ENCODE measurements around the gene OR52A1.
A peak's percentile ranks its signal among the peaks of the same experiment; 100 is the strongest.
"Not testable (repeated sequence)": the region's sequence is repeated elsewhere in the genome, so short reads cannot be mapped to it uniquely, and the experiment has no call there.

The OR52A1 gene

GRCh38 chr11:5154657-5155056 lies at the start of gene OR52A1:
Gene OR52A1 (minus strand): TSS chr11:5154757. CDS start chr11:5152369, 2,388 bp downstream.
- no peak for DNase-seq (ENCODE audit: low read depth)

GRCh38 chr11:5203366-5203765 lies 48.8 kb upstream of the OR52A1 start:
- peak; percentile 24 for DNase-seq (ENCODE audit: low read depth)

GRCh38 chr11:5200582-5200981 lies 46.0 kb upstream of the OR52A1 start, which contains the start of gene OR51V1:
Gene OR51V1 (minus strand): TSS chr11:5200682. CDS start chr11:5200682, 0 bp downstream.
- DNase-seq (ENCODE audit: low read depth) = no peak

DNA sequence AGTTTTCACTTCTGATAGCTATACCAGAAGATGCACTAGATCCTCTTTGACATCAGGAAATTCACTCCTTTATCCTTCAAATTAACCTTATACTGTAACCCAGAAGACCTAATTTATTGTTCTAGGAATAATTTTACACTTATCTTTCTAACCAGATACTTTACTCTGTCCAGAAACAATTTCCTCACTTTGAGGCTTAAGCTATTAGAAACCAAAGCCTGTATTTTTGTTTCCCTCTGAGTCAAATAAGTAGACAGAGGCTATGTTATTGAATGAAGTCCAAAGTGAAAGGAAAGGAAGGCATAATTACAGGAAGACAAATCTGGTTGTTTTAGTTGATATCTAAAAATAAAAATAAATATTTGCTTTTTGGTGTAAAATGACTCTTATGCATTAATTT lies 43.7 kb upstream of the OR52A1 start:
- no peak for DNase-seq (ENCODE audit: low read depth)

GRCh38 chr11:5197536-5197935 lies 43.0 kb upstream of the OR52A1 start:
- peak; percentile 38 for DNase-seq (ENCODE audit: low read depth)

DNA sequence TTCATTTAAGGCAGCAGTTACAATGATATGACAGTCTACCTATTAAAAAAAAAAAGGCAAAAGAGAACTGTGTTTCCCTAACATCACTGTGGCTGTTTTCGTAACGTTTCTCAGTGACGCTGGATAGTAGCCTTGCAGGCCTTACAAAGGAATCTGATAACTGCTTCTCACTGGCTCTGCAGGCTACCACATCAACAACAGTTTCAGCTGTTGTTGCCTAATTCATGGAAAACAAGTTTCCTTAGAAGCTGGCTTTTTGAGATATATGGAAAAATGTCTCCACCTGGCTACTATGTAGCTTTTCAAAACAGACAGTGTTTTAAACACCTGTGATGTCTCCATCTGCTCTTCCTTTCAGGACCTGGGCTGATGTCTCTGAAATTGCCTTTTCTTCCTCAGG lies 42.2 kb upstream of the OR52A1 start:
- DNase-seq (ENCODE audit: low read depth) = no peak

GRCh38 chr11:5196067-5196466 lies 41.5 kb upstream of the OR52A1 start:
- DNase-seq (ENCODE audit: low read depth) = no peak

DNA sequence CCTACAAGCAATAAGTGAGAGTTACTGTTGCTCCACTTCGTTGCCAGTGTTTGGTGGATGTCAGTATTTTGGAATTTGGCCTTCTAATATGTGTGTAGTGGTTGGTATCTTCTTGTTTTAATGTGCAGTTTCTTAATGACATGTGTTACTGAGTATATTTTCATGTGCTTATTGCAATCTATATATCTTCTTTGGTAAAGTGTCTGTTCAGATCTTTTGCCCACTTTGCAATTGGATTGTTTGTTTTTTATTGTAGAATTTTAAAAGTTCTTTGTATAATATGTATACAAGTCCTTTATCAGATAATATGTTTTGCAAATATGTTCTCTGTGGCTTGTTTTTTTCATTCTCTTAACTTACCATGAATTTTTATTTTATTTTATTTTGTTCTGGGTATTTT lies 38.2 kb upstream of the OR52A1 start:
- no peak for DNase-seq (ENCODE audit: low read depth)

DNA sequence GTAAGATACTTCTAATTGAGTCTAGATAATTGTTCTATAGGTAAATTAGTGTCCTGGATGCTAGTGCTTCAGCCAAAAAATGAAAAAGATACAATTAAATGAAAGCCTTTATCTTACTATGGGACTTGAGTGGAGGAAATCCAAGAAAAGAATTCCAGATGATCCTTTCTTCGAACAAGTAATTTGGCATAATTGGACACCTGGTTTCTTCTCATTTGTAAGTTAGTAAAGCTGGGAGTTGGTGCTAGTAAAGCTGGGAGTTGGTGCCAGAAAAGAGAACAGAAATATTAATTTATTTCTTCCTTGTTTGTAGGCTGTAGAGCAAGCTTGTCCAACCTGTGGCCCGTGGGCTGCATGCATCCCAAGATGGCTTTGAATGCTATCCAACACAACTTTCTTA lies 33.6 kb upstream of the OR52A1 start:
- DNase-seq (ENCODE audit: low read depth) = no peak

- DNase-seq (ENCODE audit: low read depth) = no peak
These were observed 23.7 kb upstream of the OR52A1 start for GRCh38 chr11:5178046-5178837.

DNA sequence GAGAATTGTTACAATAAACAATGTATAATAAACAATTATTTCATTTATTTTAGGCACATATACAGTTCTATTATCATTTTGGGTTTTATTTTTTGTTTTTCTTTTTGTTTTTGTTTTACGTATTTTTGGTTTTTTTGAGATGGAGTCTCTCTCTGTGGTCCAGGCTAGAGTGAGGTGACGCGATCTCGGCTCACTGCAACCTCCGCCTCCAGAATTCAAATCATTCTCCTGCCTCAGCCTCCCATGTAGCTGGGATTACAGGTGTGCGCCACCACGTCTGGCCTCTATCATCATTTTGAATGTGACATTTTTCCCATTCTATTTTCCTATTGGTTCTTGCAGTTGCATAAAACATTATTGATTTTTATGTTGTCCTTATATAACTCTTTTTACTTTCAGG lies 20.4 kb upstream of the OR52A1 start:
- DNase-seq (ENCODE audit: low read depth) = no peak

- no peak for DNase-seq (ENCODE audit: low read depth)
These were observed 17.3 kb upstream of the OR52A1 start for GRCh38 chr11:5171856-5172255.

DNA sequence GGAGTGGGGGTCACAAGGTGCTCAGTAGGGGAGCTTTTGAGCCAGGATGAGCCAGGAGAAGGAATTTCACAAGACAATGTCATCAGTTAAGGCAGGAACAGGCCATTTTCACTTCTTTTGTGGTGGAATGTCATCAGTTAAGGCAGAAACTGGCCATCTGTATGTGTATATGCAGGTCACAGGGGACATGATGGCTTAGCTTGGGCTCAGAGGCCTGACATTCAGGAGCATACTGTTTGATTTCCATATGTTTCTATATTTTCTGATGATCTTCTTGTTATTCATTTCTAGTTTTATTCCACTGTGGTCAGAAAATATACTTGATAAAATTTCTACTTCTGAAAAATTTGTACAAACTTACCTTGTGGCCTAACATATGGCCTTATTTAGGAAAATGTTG lies 11.3 kb upstream of the OR52A1 start:
- DNase-seq (ENCODE audit: low read depth) = not testable (repeated sequence)

- DNase-seq (ENCODE audit: low read depth) = not testable (repeated sequence)
These were observed 10.2 kb upstream of the OR52A1 start for GRCh38 chr11:5164807-5165206.

GRCh38 chr11:5161045-5161444 lies 6.5 kb upstream of the OR52A1 start:
- DNase-seq (ENCODE audit: low read depth) = not testable (repeated sequence)

- DNase-seq (ENCODE audit: low read depth) = not testable (repeated sequence)
These were observed 5.7 kb upstream of the OR52A1 start for GRCh38 chr11:5160217-5160616.

DNA sequence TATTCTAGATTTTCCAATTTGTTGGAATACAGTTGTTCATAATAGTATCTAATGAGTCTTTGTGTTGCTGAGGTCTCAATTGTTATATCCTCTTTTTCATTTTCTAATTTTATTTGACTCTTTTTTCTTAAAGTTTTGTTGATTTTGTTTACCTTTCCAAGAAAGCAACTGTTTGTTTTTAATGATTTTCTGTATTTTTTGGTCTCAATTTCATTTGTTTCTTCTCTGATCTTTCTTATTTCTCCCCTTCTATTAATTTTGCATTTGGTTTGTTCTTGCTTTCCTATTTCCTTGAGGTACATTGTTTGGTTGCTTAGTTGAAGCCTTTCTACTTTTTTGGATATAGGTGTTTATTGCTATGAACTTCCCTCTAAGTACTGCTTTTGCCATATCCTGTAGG lies 5.2 kb upstream of the OR52A1 start:
- no peak for DNase-seq (ENCODE audit: low read depth)

GRCh38 chr11:5153574-5154431 lies 754 bp downstream of the OR52A1 start:
- no peak for DNase-seq (ENCODE audit: low read depth)

- no peak for DNase-seq (ENCODE audit: low read depth)
These were observed 2.8 kb downstream of the OR52A1 start for GRCh38 chr11:5151713-5152153.

DNA sequence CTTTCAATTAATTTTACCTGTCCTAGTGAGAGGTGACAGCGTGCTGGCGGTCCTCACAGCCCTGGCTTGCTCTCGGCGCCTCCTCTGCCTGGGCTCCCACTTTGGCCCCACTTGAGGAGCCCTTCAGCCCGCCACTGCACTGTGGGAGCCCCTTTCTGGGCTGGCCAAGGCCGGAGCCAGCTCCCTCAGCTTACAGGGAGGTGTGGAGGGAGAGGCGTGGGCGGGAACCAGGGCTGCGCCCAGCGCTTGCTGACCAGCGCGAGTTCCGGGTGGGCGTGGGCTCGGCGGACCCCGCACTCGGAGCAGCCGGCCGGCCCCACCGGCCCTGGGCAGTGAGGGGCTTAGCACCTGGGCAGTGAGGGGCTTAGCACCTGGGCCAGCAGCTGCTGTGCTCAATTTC lies 10.4 kb downstream of the OR52A1 start:
- not testable (repeated sequence) for DNase-seq (ENCODE audit: low read depth)

DNA sequence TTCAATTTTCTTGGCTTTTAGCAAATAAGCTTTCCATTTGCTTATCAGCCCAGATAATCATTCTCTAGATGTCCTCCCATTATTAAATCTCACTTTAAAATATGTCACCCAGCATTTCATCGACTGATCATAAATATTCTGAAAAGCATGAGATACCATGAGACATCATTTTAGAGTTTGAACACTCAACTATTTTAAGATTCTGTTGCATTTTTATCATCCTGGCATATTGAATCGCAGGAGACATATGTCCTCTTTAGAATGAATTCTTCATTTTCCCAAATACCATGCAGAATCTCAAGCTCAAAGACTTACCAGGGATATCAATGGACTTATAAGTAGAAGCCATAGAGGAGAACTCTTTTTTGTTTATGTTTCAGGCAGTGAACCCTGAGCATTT lies 16.6 kb downstream of the OR52A1 start, which contains the start of gene OR52A5:
Gene OR52A5 (minus strand): TSS at position 361 of the 400 bp plus-strand sequence. CDS start 5,714 bp downstream, outside the sequence.
- no peak for DNase-seq (ENCODE audit: low read depth)

- DNase-seq (ENCODE audit: low read depth) = no peak
These were observed 17.5 kb downstream of the OR52A1 start for GRCh38 chr11:5137014-5137413.

DNA sequence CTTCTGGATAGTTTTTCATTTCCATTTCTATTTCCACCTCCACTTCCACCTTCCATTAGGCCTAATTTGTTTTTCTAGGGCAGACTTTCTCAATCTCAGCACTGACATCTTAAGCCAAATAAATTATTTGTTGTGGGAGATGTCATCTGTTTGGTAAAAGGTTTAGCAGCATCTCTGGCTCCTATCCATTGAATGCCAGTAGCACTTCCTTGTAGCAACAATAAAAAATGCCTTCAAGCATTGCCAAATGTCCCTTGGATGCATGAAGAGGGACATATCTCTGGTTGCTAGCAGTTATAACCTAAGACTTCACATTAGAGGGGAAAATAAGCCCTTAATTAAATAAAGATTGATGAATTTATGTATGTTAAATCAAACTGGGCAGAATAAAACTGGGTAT lies 18.3 kb downstream of the OR52A1 start:
- no peak for DNase-seq (ENCODE audit: low read depth)
